HL-60 (cell line): ENCODE data around the gene ATXN7L1.
"Not testable (repeated sequence)": the region's sequence is repeated elsewhere in the genome, so short reads cannot be mapped to it uniquely, and the experiment has no call there.

Experiments used
- DNase-seq, 2 experiments: peaks; one replicate each; pipeline ENCODE4 v3.0.0-alpha.2; 2010 to 2020; ENCODE audit warnings: low read depth in 1 of 2, low spot score in 1 of 2
- H3K27ac ChIP-seq: fragments of 250-450 bp; sonication (Bioruptor Pico); replicated peaks from 2 replicates; pipeline ENCODE4 v1.5.1; 2020; ENCODE audit warnings: mild to moderate bottlenecking, moderate library complexity
- H3K27me3 ChIP-seq: fragments of 250-450 bp; sonication (Bioruptor Pico); 2 replicates; pipeline ENCODE4 v1.5.1; 2021; ENCODE audit warnings: mild to moderate bottlenecking, moderate library complexity; ENCODE audit not compliant: insufficient read depth, poor library complexity, severe bottlenecking
- H3K4me3 ChIP-seq: replicated peaks from 2 replicates; pipeline ENCODE4 v1.5.1; 2011; ENCODE audit warnings: mild to moderate bottlenecking, control low read depth, low read length; ENCODE audit not compliant: insufficient read depth
- CTCF ChIP-seq: IDR thresholded peaks from one replicate; pipeline ENCODE4 v1.5.1; 2011; ENCODE audit warnings: low read length, control low read depth, inconsistent platforms; ENCODE audit not compliant: insufficient read depth
- GABPA ChIP-seq: IDR thresholded peaks from 2 replicates; pipeline ENCODE4 v1.6.1; 2012; ENCODE audit warnings: low read depth
- POLR2AphosphoS5 ChIP-seq: IDR thresholded peaks from 2 replicates; pipeline ENCODE4 v1.6.1; 2012; ENCODE audit warnings: low read depth
- REST ChIP-seq: IDR thresholded peaks from 2 replicates; pipeline ENCODE4 v1.6.1; 2012; ENCODE audit warnings: low read depth; ENCODE audit not compliant: insufficient replicate concordance
- SPI1 ChIP-seq: IDR thresholded peaks from 2 replicates; pipeline ENCODE4 v1.6.1; 2012; ENCODE audit warnings: low read depth, mild to moderate bottlenecking, borderline replicate concordance

Gene ATXN7L1

GRCh38 chr7:105715528-105715927 is 160.9 kb downstream of the ATXN7L1 start:
- no peak overlapping the region for H3K27ac ChIP-seq
- TF ChIP-seq SPI1 (no peak), REST (no peak), POLR2AphosphoS5 (no peak), CTCF (no peak), GABPA (no peak)
- no peak overlapping the region for H3K4me3 ChIP-seq
- H3K27me3 ChIP-seq = no peaks in the 10 kb centered on the region
- DNase-seq = no peak

GRCh38 chr7:105713488-105714465 is 162.6 kb downstream of the ATXN7L1 start:
- Histone ChIP-seq H3K27me3 (no peaks in the 10 kb centered on the region), H3K27ac (no peak overlapping the region), H3K4me3 (no peak overlapping the region)
- TF ChIP-seq SPI1 = no peak
- DNase-seq = no peak

GRCh38 chr7:105712877-105713276 is 163.5 kb downstream of the ATXN7L1 start:
- no peak overlapping the region for H3K4me3 ChIP-seq
- no peak overlapping the region for H3K27ac ChIP-seq
- TF ChIP-seq POLR2AphosphoS5 = no peak
- no peak for TF ChIP-seq GABPA
- no peak for TF ChIP-seq REST
- TF ChIP-seq SPI1 = peak; percentile 28; the same call in 1 of the 2 replicates
- no peak for TF ChIP-seq CTCF
- no peaks in the 10 kb centered on the region for H3K27me3 ChIP-seq
- peak in 1 of 2 experiments; percentile 53 for DNase-seq

- Histone ChIP-seq H3K27ac (no peak overlapping the region), H3K4me3 (no peak overlapping the region), H3K27me3 (no peaks in the 10 kb centered on the region)
- DNase-seq = no peak
- TF ChIP-seq CTCF = no peak
- TF ChIP-seq POLR2AphosphoS5 = no peak
- no peak for TF ChIP-seq REST
- TF ChIP-seq GABPA = no peak
- TF ChIP-seq SPI1 = no peak
Observed at GRCh38 chr7:105711726-105712402, 164.5 kb downstream of the ATXN7L1 start.

- not testable (repeated sequence) for H3K4me3 ChIP-seq, H3K27me3 ChIP-seq, DNase-seq, H3K27ac ChIP-seq
Observed at GRCh38 chr7:105710720-105711119, 165.7 kb downstream of the ATXN7L1 start.
